K562 (cell line): ENCODE data around the gene FCGR3B. TPM values are rescaled to one million over a fixed set of nuclear protein-coding genes. Genes with fewer than 3 reads are reported as not detected.
A peak's percentile ranks its signal among the peaks of the same experiment; 100 is the strongest.
"Not testable (repeated sequence)": the region's sequence is repeated elsewhere in the genome, so short reads cannot be mapped to it uniquely, and the experiment has no call there.

Experiments
- CBFA2T3 ChIP-seq: fragments of 450-650 bp; IDR thresholded peaks from 2 replicates; pipeline ENCODE4 v1.6.1; 2017
- CC2D1A ChIP-seq: fragments of 450-650 bp; IDR thresholded peaks from 2 replicates; pipeline ENCODE4 v1.6.1; 2017; ENCODE audit warnings: mild to moderate bottlenecking
- CSDE1 ChIP-seq, 2 experiments: fragments of 450-650 bp; IDR thresholded peaks; 2 replicates each; pipeline ENCODE4 v1.6.1; 2016; ENCODE audit warnings: mild to moderate bottlenecking in 1 of 2
- CXXC5 ChIP-seq: fragments of 250-450 bp; sonication (Bioruptor Pico); IDR thresholded peaks from 2 replicates; pipeline ENCODE4 v1.8.0; 2022; ENCODE audit warnings: inconsistent platforms, mild to moderate bottlenecking, moderate library complexity
- EGR1 ChIP-seq: fragments of 450-650 bp; conservative IDR thresholded peaks from 2 replicates; pipeline ENCODE4 v1.6.1; 2017; ENCODE audit warnings: mild to moderate bottlenecking
- ELF1 ChIP-seq: fragments of 200-800 bp; sonication (Bioruptor generic); IDR thresholded peaks from 2 replicates; pipeline ENCODE4 v1.6.1; 2016; ENCODE audit warnings: missing genetic modification characterization, missing compliant biosample characterization
- FOXK2 ChIP-seq, 2 experiments: fragments of 450-650 bp; IDR thresholded peaks in 1 of 2; conservative IDR thresholded peaks in 1 of 2; 2 replicates each; pipeline ENCODE4 v1.6.1; 2016; ENCODE audit warnings: low read depth in 2 of 2, mild to moderate bottlenecking in 1 of 2
- GABPA ChIP-seq: fragments of 200-800 bp; sonication (Bioruptor generic); conservative IDR thresholded peaks from 2 replicates; pipeline ENCODE4 v1.6.1; 2016; ENCODE audit warnings: low read depth, missing genetic modification characterization, missing compliant biosample characterization
- HDAC3 ChIP-seq: fragments of 450-650 bp; IDR thresholded peaks from 2 replicates; pipeline ENCODE4 v1.6.1; 2018; ENCODE audit warnings: borderline replicate concordance, mild to moderate bottlenecking, moderate library complexity; ENCODE audit not compliant: partially characterized antibody
- HMBOX1 ChIP-seq: sonication (generic); IDR thresholded peaks from 2 replicates; pipeline ENCODE4 v1.6.1; 2016
- ID3 ChIP-seq, 2 experiments: fragments of 250-450 bp in 1 of 2; fragments of 450-650 bp in 1 of 2; sonication (Bioruptor Pico) in 1 of 2; IDR thresholded peaks; 2 replicates each; pipeline versions ENCODE4 v1.6.1 to v1.8.0; 2016 to 2021; ENCODE audit warnings: mild to moderate bottlenecking in 2 of 2, moderate library complexity in 2 of 2, missing compliant biosample characterization in 1 of 2, missing genetic modification characterization in 1 of 2
- NCOA2 ChIP-seq, 2 experiments: fragments of 450-650 bp; IDR thresholded peaks; 2 replicates each; pipeline ENCODE4 v1.6.1; 2018; ENCODE audit warnings: mild to moderate bottlenecking in 2 of 2, moderate library complexity in 1 of 2; ENCODE audit not compliant: partially characterized antibody in 2 of 2
- NEUROD1 ChIP-seq: fragments of 150-350 bp; IDR thresholded peaks from 2 replicates; pipeline ENCODE4 v1.6.1; 2014; ENCODE audit warnings: borderline replicate concordance, low read length, low read depth; ENCODE audit not compliant: partially characterized antibody
- NFRKB ChIP-seq: fragments of 450-650 bp; IDR thresholded peaks from 2 replicates; pipeline ENCODE4 v1.6.1; 2016; ENCODE audit warnings: low read depth
- PBX2 ChIP-seq, 2 experiments: IDR thresholded peaks in 1 of 2; conservative IDR thresholded peaks in 1 of 2; 2 replicates each; pipeline ENCODE4 v1.6.1; 2016; ENCODE audit warnings: low read depth in 2 of 2, mild to moderate bottlenecking in 1 of 2, missing compliant biosample characterization in 1 of 2, missing genetic modification characterization in 1 of 2, moderate library complexity in 1 of 2
- PKNOX1 ChIP-seq: fragments of 450-650 bp; IDR thresholded peaks from 2 replicates; pipeline ENCODE4 v1.6.1; 2016
- SMARCE1 ChIP-seq: fragments of 450-650 bp; IDR thresholded peaks from 2 replicates; pipeline ENCODE4 v1.7.1; 2016; ENCODE audit warnings: mild to moderate bottlenecking
- TBL1XR1 ChIP-seq, 2 experiments: IDR thresholded peaks; 2 replicates each; pipeline ENCODE4 v1.6.1; 2012; ENCODE audit warnings: improper control_type of control experiment in 2 of 2, low read length in 2 of 2, mild to moderate bottlenecking in 1 of 2
- TFAP4 ChIP-seq: sonication (generic); formaldehyde crosslinking; IDR thresholded peaks from 2 replicates; pipeline ENCODE4 v1.8.0; 2022; ENCODE audit warnings: missing genetic modification reagents, mild to moderate bottlenecking, moderate library complexity, borderline replicate concordance
- ZBED1 ChIP-seq: IDR thresholded peaks from 2 replicates; pipeline ENCODE4 v1.6.1; 2014
- polyA plus RNA-seq, 8 experiments: library from polyadenylated mRNA; depleted of rRNA in 4 of 8; stranded (reverse) in 5 of 8; unstranded in 3 of 8; fragments of >200 nt; fragmentation: Nextera tagmentation in 2 of 8; fragmentation: Illumina TruSeq in 1 of 8; extraction: Ambion mirVana in 2 of 8; extraction: Trizol in 1 of 8; gene quantifications; 2 replicates each; pipeline versions ENCODE4 v1.2.1 to v1.2.3, GENCODE V29; 2011 to 2014; ENCODE audit warnings: inconsistent platforms in 1 of 8, missing spikeins in 1 of 8
- total RNA-seq, 7 experiments: library from RNA; depleted of rRNA in 6 of 7; stranded (reverse); fragments of >200 nt in 6 of 7; fragmentation: Illumina TruSeq in 2 of 7; extraction: Trizol in 2 of 7; gene quantifications; 2 replicates each; pipeline versions ENCODE4 v1.2.1 to v1.2.3, GENCODE V29; 2011 to 2021; ENCODE audit warnings: low replicate concordance in 1 of 7

The FCGR3B gene
- total and polyA plus RNA-seq, 9 of the 15 experiments (the other 6 are each of a cell fraction or from before 2014, with no cell fraction given) = 0.18 to 1.1 (median 0.40) TPM

- TF ChIP-seq PKNOX1 = peak; percentile 38; the same call in 1 of the 2 replicates
- peak; percentile 79 to 82 for TF ChIP-seq FOXK2 (conservative IDR thresholded peaks at IDR 0.05 in 1 of 2, IDR thresholded peaks at IDR 0.05 in 1 of 2; ENCODE audit: low read depth in 2 of 2)
- TF ChIP-seq NFRKB = peak; percentile 88
- 0 out of 2 replicates have a peak, but pooled peaks have one; percentile 17 for TF ChIP-seq CBFA2T3
- peak; percentile 62; the same call in 1 of the 2 replicates for TF ChIP-seq ELF1 (tag)
- not testable (repeated sequence) for TF ChIP-seq ID3 (CRISPR knock-in tag; IDR thresholded peaks at IDR 0.05); PBX2 (CRISPR knock-in tag; IDR thresholded peaks at IDR 0.05; ENCODE audit: low read depth)
- TF ChIP-seq ID3 (tag; IDR thresholded peaks at IDR 0.05) = 0 out of 2 replicates have a peak, but pooled peaks have one; percentile 52
- TF ChIP-seq NCOA2 (IDR thresholded peaks at IDR 0.05; ENCODE audit: partially characterized antibody in 2 of 2) = peak in 1 of 2 experiments; percentile 45
- peak; percentile 54; the same call in 1 of the 2 replicates for TF ChIP-seq GABPA (tag)
- TF ChIP-seq HMBOX1 = peak; percentile 68
- 0 out of 2 replicates have a peak, but pooled peaks have one; percentile 22 for TF ChIP-seq EGR1
- peak; percentile 52 for TF ChIP-seq PBX2 (tag; conservative IDR thresholded peaks at IDR 0.05; ENCODE audit: low read depth)
- peak; percentile 68; the same call in 1 of the 2 replicates for TF ChIP-seq SMARCE1
- TF ChIP-seq CSDE1 (IDR thresholded peaks at IDR 0.05) = peak in 1 of 2 experiments; percentile 80; a peak in 2 of 4 replicates
- TF ChIP-seq TBL1XR1 (IDR thresholded peaks at IDR 0.05; ENCODE audit: low read length in 2 of 2) = peak; percentile 62 to 90; a peak in 3 of 4 replicates
- peak; percentile 46; the same call in 1 of the 2 replicates for TF ChIP-seq CC2D1A
- peak; percentile 87 for TF ChIP-seq CXXC5
- TF ChIP-seq HDAC3 = peak; percentile 42
- peak; percentile 35 for TF ChIP-seq NEUROD1
- peak; percentile 85 for TF ChIP-seq TFAP4 (CRISPR knock-in tag)
- TF ChIP-seq ZBED1 = 0 out of 2 replicates have a peak, but pooled peaks have one; percentile 33
Measured at GRCh38 chr1:161612322-161613141, 18.4 kb downstream of the FCGR3B start (continued).
